Measurements from ENCODE around the gene ADGRV1.

The ADGRV1 gene

GRCh38 chr5:91007780-91008402 is 449.3 kb downstream of the ADGRV1 start:
- TF ChIP-seq POLR2AphosphoS5 (IDR thresholded peaks at IDR 0.05; ENCODE audit: low read depth, low read length): no peak
- no peak for TF ChIP-seq FOXP2 (optimal IDR thresholded peaks at IDR 0.05; ENCODE audit: borderline replicate concordance, extremely low read depth, extremely low read length, insufficient read depth)
- no peak for TF ChIP-seq REST (IDR thresholded peaks at IDR 0.05; ENCODE audit: insufficient read depth in 1 of 2, low read depth in 2 of 2, low read length in 2 of 2)
- TF ChIP-seq SIN3A (IDR thresholded peaks at IDR 0.05; ENCODE audit: borderline replicate concordance, insufficient read depth, low read length): no peak
- TF ChIP-seq TAF1 (IDR thresholded peaks at IDR 0.05; ENCODE audit: borderline replicate concordance, insufficient read depth, low read length): no peak

- TF ChIP-seq TAF1 (IDR thresholded peaks at IDR 0.05; ENCODE audit: borderline replicate concordance, insufficient read depth, low read length): no peak
- no peak for TF ChIP-seq FOXP2 (optimal IDR thresholded peaks at IDR 0.05; ENCODE audit: borderline replicate concordance, extremely low read depth, extremely low read length, insufficient read depth)
- no peak for TF ChIP-seq SIN3A (IDR thresholded peaks at IDR 0.05; ENCODE audit: borderline replicate concordance, insufficient read depth, low read length)
- TF ChIP-seq REST (IDR thresholded peaks at IDR 0.05; ENCODE audit: insufficient read depth in 1 of 2, low read depth in 2 of 2, low read length in 2 of 2): no peak
- TF ChIP-seq POLR2AphosphoS5 (IDR thresholded peaks at IDR 0.05; ENCODE audit: low read depth, low read length): no peak
Measured at GRCh38 chr5:91010090-91010489, 451.5 kb downstream of the ADGRV1 start.

GRCh38 chr5:91011029-91011428 is 452.4 kb downstream of the ADGRV1 start:
- no peak for TF ChIP-seq POLR2AphosphoS5 (IDR thresholded peaks at IDR 0.05; ENCODE audit: low read depth, low read length)
- TF ChIP-seq TAF1 (IDR thresholded peaks at IDR 0.05; ENCODE audit: borderline replicate concordance, insufficient read depth, low read length): no peak
- TF ChIP-seq SIN3A (IDR thresholded peaks at IDR 0.05; ENCODE audit: borderline replicate concordance, insufficient read depth, low read length): no peak
- TF ChIP-seq FOXP2 (optimal IDR thresholded peaks at IDR 0.05; ENCODE audit: borderline replicate concordance, extremely low read depth, extremely low read length, insufficient read depth): no peak
- TF ChIP-seq REST (IDR thresholded peaks at IDR 0.05; ENCODE audit: insufficient read depth in 1 of 2, low read depth in 2 of 2, low read length in 2 of 2): no peak

GRCh38 chr5:91016322-91016721 is 457.7 kb downstream of the ADGRV1 start:
- TF ChIP-seq SIN3A (IDR thresholded peaks at IDR 0.05; ENCODE audit: borderline replicate concordance, insufficient read depth, low read length): no peak
- TF ChIP-seq FOXP2 (optimal IDR thresholded peaks at IDR 0.05; ENCODE audit: borderline replicate concordance, extremely low read depth, extremely low read length, insufficient read depth): no peak
- TF ChIP-seq POLR2AphosphoS5 (IDR thresholded peaks at IDR 0.05; ENCODE audit: low read depth, low read length): no peak
- TF ChIP-seq TAF1 (IDR thresholded peaks at IDR 0.05; ENCODE audit: borderline replicate concordance, insufficient read depth, low read length): no peak
- TF ChIP-seq REST (IDR thresholded peaks at IDR 0.05; ENCODE audit: insufficient read depth in 1 of 2, low read depth in 2 of 2, low read length in 2 of 2): no peak

Data from PFSK-1 (cell line).